Hematopoietic multipotent progenitor cell treated with erythropoietin and hydrocortisone succinate and interleukin-3 and kit ligand, for 17 days (in vitro differentiated cells): Measurements from ENCODE around the gene TMOD1.
A peak's percentile ranks its signal among the peaks of the same experiment; 100 is the strongest.
"Not testable (repeated sequence)": the region's sequence is repeated elsewhere in the genome, so short reads cannot be mapped to it uniquely, and the experiment has no call there.

Experiments
- DNase-seq: peaks from one replicate; pipeline ENCODE4 v3.0.0-alpha.2; 2015; ENCODE audit warnings: low spot score

The TMOD1 gene

GRCh38 chr9:97498846-97499245, 2.6 kb upstream of the TMOD1 start:
- not testable (repeated sequence) for DNase-seq

GRCh38 chr9:97500263-97500662, 1.2 kb upstream of the TMOD1 start:
- no peak for DNase-seq

- no peak for DNase-seq
Measured at GRCh38 chr9:97500765-97501176, 695 bp upstream of the TMOD1 start.

- no peak for DNase-seq
Measured at GRCh38 chr9:97501972-97502221, 431 bp downstream of the TMOD1 start.

DNA sequence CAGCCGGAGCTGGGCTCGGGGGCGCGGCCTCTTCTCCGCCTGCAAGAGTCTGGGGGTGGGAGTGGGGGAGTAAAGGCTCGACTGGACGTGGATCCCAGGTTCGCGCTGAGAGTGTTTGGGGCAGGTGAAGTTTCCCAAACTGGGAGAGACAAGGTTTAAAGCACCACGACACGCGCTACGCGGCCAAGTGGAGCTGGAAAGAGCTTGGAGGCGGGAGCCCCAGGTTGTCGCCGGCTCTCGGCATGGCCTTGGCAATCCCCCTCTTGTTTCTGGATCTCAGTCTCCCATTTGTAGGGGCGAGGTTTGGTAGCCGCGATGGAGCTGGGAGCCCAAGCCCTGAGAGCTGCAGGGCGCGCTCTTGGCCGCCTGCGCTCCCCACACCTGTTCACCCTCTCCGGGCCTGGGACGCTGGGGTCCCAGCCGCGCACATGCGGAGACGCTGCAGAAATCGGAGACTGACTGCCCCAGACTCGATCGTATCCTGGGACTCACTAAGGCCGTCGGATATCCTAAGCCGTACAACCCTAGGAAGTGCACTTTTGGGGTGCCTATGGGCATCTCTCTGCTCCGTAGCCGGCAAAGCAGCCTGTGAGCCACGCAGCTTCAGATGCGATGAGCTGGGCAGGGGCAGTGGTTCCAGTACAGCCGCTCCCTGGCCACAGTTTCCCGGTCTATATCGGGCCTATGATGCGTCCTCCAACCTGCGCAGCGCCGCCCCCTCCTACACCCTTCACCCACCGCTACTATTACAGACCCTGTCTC, 937 bp downstream of the TMOD1 start:
- DNase-seq: peak; percentile 49

DNA sequence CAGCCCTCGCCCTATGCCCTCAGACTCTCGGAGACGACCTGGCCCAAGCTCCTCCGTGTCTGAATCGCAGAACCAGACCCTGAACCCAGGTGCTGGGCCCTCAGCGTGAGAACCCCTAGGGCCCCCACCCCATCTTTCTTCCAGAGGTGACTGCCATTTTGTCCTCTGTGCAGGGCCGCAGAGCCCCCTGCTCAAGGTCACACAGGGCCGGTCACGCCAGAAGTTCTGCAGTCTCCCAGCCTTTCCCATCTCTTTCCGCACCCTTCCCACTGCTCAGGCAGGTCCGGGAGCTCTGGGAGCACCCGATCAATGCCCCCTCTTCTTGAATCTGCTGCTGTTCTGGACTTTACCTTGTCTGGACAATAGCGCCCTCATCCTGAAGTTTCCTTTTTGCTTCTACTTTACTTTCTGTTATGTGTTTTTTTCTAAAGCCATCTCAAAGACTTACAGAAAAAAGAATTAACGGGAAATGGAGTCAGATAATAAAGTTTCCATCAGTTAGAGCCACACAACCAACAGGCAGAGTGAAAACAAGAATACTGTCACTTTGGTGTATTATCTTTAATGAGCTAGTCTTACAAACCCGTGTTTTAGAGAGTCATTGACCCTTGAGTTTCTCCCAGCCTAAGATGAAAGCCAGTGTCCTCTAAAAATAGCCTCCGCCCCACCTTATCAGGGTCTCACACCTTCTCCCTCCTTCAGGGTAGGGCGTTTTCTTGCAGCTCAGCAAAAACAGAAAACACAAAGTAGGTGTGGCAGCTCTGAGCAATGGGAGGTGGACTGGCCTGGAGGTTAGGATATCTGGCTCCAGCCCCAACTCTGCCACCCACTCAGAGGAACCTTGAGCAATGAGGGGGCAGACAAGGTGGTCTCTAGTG, 1.8 kb downstream of the TMOD1 start:
- peak; percentile 90 for DNase-seq

GRCh38 chr9:97503862-97504210, 2.4 kb downstream of the TMOD1 start:
- no peak for DNase-seq

DNA sequence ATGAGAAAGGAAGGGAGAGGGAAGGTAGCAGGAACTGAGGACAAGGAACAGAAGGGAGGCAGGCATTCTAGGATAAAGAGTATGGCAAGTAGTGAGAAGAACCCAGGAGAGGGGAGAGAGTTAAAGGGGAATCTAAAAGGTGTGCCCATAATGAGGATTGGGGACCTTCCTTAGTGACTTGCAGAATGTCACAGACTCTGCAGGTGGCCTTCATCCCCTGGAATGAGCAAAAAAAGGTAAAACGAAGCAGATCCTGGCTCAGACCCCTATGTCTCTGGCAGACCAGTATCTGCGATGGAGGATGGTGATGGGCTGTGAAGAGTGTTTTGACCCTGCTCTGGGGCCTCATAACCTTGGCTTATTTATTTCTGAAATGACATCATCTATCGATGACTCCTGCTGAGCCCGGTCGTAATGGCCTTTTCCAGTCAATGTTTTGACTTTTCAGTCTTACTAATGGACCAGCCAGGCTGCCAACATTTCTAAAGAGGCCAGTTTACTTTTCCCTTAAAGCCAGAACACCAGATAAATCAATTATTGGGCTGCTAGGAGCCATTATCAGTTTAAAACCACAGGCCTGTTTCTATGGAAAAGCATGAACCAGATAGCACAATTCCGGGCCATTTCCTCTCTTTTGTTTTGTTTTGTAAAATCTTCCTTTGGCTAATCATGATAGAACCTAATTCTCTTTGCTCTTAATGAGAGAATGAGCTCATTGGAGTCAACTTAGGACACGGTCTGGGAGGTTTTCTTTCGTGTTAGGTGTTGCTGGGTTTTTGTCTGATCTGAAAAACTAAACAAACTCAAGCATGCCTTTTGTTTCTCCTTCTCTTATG, 3.1 kb downstream of the TMOD1 start:
- peak; percentile 59 for DNase-seq

DNA sequence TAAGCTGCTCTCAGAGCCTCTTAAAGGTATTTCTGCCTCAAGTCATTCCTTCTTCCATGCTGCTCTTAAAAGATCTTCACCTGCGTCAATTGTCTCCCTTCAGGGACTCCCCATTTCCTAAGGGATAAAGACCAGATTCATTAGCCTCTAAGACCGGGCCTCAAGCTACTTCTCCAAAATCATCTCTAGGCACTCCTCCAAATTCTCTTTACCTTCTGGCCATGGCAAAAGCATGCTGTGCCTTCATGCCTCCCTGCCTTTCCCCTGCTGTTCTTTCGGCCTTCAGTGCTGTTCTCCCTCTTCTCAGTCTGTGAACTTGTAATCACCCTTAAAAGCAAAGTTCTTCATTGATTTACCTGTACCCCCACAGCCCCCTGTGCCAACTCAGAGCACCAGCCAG, 4.4 kb downstream of the TMOD1 start:
- DNase-seq: peak; percentile 35

GRCh38 chr9:97506306-97506705, 4.8 kb downstream of the TMOD1 start:
- peak; percentile 70 for DNase-seq

DNA sequence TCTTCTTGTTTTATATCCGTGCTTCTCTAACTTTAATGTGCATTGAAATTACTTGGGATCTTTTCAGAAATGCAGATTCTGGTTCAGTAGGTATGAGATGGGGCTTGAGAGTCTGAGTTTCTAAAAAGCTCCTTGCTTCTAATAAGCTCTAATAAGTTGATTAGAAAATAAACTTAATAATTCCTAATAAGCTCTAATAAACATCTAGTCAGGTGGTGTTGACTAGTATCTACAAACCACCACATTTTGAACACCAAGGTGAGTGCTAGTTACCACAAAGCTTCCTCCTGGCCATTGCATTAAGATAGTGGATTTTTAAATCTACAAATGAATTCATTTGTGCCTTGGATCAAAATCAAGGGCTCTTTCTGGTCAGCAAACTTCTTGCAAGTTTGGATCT, 5.3 kb downstream of the TMOD1 start:
- DNase-seq: no peak

DNA sequence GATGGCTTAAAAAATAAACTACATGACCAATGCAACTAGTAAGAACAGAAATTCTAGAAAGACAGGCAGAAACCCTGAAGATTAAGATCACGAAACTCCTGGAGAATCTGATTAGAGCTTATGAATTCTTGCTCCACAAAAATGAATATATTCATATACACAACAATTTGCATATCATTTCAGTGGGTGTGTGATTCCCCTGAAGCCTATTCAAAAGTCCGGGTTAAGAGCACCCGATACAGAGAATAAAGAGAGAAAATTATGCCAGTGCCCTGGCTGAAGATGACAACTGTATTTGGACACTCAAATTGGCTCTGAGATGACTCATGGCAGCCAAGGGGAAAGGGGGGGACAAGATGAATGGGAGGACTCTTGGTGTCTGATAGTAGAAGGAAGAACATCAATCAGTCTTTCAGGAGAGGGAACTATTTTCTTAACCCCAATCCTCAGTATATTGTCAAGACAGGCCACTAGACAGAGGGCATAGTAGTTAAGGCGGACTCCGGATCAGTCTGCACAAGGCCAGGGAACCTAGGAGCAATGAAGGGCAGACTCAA, 6.0 kb downstream of the TMOD1 start:
- DNase-seq: no peak

GRCh38 chr9:97508852-97509251, 7.4 kb downstream of the TMOD1 start:
- no peak for DNase-seq

DNA sequence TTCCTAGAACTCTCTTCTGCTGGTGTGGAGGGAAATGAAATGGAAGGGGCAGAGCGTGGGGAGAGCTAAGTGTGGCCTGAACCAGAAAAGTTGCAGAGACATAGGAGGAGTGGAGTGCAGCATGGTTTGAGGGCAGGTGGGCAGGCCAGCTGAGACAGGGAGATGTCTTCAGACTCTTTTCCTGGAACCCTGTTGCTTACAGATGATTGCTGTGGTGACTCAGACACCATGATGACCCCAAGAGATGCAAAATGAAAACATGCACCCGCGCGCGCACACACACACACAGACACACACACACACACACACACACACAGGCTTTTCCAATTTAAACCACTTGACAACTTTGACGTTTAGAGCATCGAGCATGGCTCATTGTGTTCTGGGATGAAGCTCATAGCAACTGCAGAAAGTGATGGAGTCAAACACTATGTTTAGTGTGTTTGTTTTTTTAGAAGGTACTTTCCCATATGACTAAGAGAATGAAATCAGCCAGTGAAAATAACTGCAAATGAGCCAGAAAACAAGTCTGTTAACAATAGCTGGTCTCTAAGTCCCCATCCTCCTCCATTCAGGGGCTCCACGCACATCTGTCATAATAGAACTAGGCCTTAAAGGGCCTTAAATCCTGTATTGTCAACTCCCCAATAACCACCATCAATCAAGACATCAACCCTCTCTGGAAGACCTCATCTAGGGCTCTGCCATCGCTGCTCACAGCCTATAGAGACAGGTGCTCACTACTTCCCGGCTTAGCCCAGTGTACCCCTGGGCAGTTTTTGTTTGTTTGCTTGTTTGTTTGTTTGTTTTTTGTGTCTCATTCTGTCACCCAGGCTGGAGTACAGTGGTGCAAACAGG, 9.6 kb downstream of the TMOD1 start:
- DNase-seq: no peak

DNA sequence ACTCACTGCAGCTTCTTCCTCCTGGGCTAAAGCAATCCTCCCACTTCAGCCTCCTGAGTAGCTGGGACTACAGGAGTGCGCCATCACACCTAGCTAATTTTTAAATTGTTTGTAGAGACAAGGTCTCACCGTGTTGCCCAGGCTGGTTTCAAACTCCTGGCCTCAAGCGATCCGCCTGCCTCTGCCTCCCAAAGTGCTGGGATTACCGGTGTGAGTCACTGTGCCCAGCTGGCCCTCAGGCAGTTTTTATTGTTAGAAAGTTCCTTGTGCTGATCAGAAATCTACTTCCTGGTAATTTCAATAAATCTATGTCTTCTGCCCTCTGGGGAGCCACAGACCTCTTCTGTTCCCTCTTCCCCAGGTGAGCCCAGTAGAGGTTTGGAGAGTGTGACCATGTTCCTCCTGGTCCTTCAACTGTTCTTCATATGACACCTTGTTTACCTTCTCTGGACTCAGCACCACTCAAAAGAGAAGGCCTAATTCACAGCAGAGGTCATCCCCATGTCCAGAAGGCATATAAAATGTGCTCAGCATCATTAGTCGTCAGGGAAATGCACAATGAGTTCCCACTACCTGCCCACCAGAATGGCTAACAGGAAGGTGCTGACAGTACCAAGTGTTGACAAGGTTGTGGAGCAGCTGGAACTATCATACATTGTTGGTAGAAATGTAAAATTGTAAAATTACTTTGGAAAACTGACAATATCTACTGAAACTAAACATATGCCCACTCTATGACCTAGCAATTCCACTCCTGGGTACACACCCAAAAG, 10.4 kb downstream of the TMOD1 start:
- DNase-seq: no peak

- no peak for DNase-seq
Measured at GRCh38 chr9:97512966-97513560, 11.6 kb downstream of the TMOD1 start.

GRCh38 chr9:97514531-97514930, 13.1 kb downstream of the TMOD1 start:
- no peak for DNase-seq

GRCh38 chr9:97515662-97516061, 14.2 kb downstream of the TMOD1 start:
- no peak for DNase-seq

- no peak for DNase-seq
Measured at GRCh38 chr9:97516111-97516510, 14.6 kb downstream of the TMOD1 start.

DNA sequence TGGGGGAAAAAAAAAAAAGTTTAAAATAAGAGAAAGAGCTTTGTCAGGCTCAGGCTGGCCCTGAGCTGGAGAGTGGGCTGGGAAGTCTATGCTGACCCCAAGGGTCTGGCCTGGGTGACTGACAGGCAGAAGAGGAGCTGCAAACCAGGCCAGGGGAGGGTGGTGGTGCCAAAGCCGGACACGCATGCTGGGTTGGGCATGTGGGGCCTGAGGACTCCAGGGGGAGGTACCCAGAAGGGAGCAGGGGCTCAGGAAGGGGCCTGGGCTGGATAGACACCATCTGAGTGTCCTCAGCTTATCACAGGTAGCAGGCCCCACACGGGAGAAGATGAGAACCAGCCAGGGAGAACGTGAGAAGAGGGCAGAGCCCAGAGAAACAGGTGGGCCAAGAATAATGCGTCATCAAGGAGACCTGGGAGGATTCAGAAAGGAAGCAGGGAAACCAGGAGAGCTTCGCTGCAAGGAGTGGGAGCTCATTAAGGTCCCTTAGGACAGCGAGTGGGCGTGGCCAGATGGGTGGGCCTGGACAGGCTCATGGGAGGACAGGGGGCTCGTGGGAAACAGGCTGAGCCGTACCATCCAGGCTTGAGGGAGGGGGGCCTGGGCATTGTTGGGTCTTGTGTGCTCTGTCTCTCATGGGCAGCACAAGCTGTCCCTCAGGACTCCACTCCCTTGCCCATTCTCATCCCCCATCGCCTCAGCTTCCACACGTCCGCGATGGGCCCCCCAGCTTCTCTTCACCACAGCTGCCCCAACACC, 16.0 kb downstream of the TMOD1 start:
- DNase-seq: no peak
